NB4 (cell line): Measurements from ENCODE around the gene FBXO27.

Experiments
- CTCF ChIP-seq: IDR thresholded peaks from one replicate; pipeline ENCODE4 v1.5.1; 2012; ENCODE audit warnings: low read depth, low read length
- POLR2A ChIP-seq: IDR thresholded peaks from 2 replicates; pipeline ENCODE4 v1.6.1; 2011; ENCODE audit warnings: mild to moderate bottlenecking; ENCODE audit not compliant: insufficient read length; ENCODE audit errors: extremely low read depth
- TF ChIP-seq, protein P1 (sequence below): IDR thresholded peaks from 2 replicates; pipeline ENCODE4 v1.6.1; 2011; ENCODE audit warnings: low read depth, low read length

GRCh38 chr19:38974624-38975213, 57.6 kb downstream of the FBXO27 start:
- TF ChIP-seq CTCF (no peak), POLR2A (no peak)
- TF ChIP-seq, protein P1, sequence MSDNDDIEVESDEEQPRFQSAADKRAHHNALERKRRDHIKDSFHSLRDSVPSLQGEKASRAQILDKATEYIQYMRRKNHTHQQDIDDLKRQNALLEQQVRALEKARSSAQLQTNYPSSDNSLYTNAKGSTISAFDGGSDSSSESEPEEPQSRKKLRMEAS: no peak
